RWPE2 (cell line): Measurements from ENCODE around the gene PDE4B.
A peak's percentile ranks its signal among the peaks of the same experiment; 100 is the strongest.

ENCODE experiments used
- ATAC-seq: fragments of 200-7000 bp; cut with Tn5 transposase; 3 replicates; pipeline ENCODE4 v1.9.1; 2021; ENCODE audit warnings: low read depth
- DNase-seq: peaks from one replicate; pipeline ENCODE4 v3.0.0-alpha.2; 2020; ENCODE audit warnings: low spot score
- H3K27ac ChIP-seq: fragments of 450-650 bp; 2 replicates; pipeline ENCODE4 v1.5.1; 2017; ENCODE audit warnings: mild to moderate bottlenecking; ENCODE audit not compliant: poor library complexity, severe bottlenecking
- H3K27me3 ChIP-seq: fragments of 250-450 bp; sonication (Bioruptor Pico); 2 replicates; pipeline ENCODE4 v1.5.1; 2021; ENCODE audit warnings: mild to moderate bottlenecking, moderate library complexity; ENCODE audit not compliant: insufficient read depth, poor library complexity, severe bottlenecking
- H3K36me3 ChIP-seq: fragments of 250-450 bp; sonication (Bioruptor Pico); 2 replicates; pipeline ENCODE4 v1.5.1; 2020; ENCODE audit warnings: low read depth, mild to moderate bottlenecking, moderate library complexity
- H3K4me1 ChIP-seq: fragments of 250-450 bp; sonication (Bioruptor Pico); 2 replicates; pipeline ENCODE4 v1.5.1; 2021; ENCODE audit warnings: mild to moderate bottlenecking, moderate library complexity; ENCODE audit not compliant: insufficient read depth, poor library complexity, severe bottlenecking
- H3K4me3 ChIP-seq: fragments of 250-450 bp; sonication (Bioruptor Pico); 2 replicates; pipeline ENCODE4 v1.5.1; 2021; ENCODE audit warnings: mild to moderate bottlenecking, moderate library complexity; ENCODE audit not compliant: severe bottlenecking
- H3K9me3 ChIP-seq: fragments of 250-450 bp; sonication (Bioruptor Pico); 2 replicates; pipeline ENCODE4 v1.5.1; 2021; ENCODE audit warnings: mild to moderate bottlenecking, moderate library complexity; ENCODE audit not compliant: severe bottlenecking
- TF ChIP-seq, protein P1 (sequence below): fragments of 450-650 bp; IDR thresholded peaks from one replicate; pipeline ENCODE4 v1.5.1; 2017; ENCODE audit warnings: mild to moderate bottlenecking, moderate library complexity; ENCODE audit not compliant: poor library complexity, severe bottlenecking

PDE4B gene

GRCh38 chr1:66227966-66228365 is 435.3 kb downstream of the PDE4B start:
- no peak for ATAC-seq
- no peak overlapping the region for H3K27ac ChIP-seq

DNA sequence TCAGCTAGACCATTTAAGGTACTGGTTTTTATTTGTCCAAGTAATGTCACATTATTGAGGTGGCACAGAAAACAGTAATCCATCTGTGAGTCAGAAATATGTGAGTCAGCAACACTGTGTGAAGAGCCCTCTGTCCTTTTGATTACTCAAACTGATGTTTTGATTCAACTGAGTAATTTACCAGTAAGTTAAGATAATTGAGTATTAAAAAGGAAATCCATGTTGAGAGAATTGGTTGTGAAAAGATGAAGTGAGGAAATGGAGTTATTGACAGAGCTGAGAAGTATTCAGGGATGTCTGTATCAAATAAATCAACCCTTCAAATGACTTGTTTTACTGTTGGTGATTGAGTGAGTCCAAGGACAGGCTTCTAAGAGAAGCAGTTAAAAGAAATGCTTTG is 438.5 kb downstream of the PDE4B start:
- Histone ChIP-seq H3K4me3 (no peak overlapping the region), H3K4me1 (no peaks in the 10 kb centered on the region), H3K27ac (no peak overlapping the region), H3K9me3 (no peaks in the 10 kb centered on the region), H3K36me3 (no peaks in the 10 kb centered on the region), H3K27me3 (peaks cover 2% of the 10 kb centered on the region)
- no peak for DNase-seq
- TF ChIP-seq, protein P1, sequence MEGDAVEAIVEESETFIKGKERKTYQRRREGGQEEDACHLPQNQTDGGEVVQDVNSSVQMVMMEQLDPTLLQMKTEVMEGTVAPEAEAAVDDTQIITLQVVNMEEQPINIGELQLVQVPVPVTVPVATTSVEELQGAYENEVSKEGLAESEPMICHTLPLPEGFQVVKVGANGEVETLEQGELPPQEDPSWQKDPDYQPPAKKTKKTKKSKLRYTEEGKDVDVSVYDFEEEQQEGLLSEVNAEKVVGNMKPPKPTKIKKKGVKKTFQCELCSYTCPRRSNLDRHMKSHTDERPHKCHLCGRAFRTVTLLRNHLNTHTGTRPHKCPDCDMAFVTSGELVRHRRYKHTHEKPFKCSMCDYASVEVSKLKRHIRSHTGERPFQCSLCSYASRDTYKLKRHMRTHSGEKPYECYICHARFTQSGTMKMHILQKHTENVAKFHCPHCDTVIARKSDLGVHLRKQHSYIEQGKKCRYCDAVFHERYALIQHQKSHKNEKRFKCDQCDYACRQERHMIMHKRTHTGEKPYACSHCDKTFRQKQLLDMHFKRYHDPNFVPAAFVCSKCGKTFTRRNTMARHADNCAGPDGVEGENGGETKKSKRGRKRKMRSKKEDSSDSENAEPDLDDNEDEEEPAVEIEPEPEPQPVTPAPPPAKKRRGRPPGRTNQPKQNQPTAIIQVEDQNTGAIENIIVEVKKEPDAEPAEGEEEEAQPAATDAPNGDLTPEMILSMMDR = no peak
- peak; percentile 44; the same call in 1 of the 3 replicates for ATAC-seq

More at GRCh38 chr1:66227966-66228365, 435.3 kb downstream of the PDE4B start:
- H3K36me3 ChIP-seq = no peaks in the 10 kb centered on the region
- no peaks in the 10 kb centered on the region for H3K27me3 ChIP-seq
- H3K9me3 ChIP-seq = no peaks in the 10 kb centered on the region
- TF ChIP-seq, protein P1 = no peak
- no peak overlapping the region for H3K4me3 ChIP-seq
- H3K4me1 ChIP-seq = no peaks in the 10 kb centered on the region
- no peak for DNase-seq

- Histone ChIP-seq H3K27ac (no peak overlapping the region), H3K4me1 (no peaks in the 10 kb centered on the region), H3K9me3 (no peaks in the 10 kb centered on the region), H3K27me3 (peaks cover 6% of the 10 kb centered on the region), H3K4me3 (no peak overlapping the region), H3K36me3 (no peaks in the 10 kb centered on the region)
- DNase-seq (no peak), ATAC-seq (no peak)
- TF ChIP-seq, protein P1 = no peak
Measured at GRCh38 chr1:66231681-66232463, 439.2 kb downstream of the PDE4B start.

DNA sequence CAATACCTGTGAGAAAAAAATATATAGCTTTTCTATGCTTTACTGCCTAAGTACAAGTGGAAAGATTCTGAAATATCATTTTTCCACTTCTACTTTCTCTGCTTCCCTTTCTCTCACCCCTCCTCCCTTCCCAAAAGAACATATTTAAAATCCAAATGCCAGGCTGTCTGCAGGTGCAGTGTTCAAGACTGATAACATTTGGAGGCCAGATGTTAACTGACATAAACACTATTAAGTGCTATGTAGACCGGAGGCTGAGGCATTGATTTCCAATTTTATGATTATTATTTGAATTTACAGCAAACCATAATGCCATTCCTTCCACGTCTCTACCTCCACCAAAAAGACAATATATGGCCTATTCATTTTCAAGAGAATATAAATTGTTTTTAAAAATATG is 444.3 kb downstream of the PDE4B start:
- ATAC-seq (no peak), DNase-seq (no peak)
- Histone ChIP-seq H3K9me3 (no peaks in the 10 kb centered on the region), H3K4me1 (no peaks in the 10 kb centered on the region), H3K27ac (no peak overlapping the region), H3K27me3 (peaks cover 6% of the 10 kb centered on the region), H3K4me3 (no peak overlapping the region), H3K36me3 (no peaks in the 10 kb centered on the region)
- TF ChIP-seq, protein P1 = no peak
